H54 (cell line): ENCODE measurements around the gene MYL6.

Source experiments
- DNase-seq: peaks from one replicate; pipeline ENCODE4 v3.0.0; 2011; ENCODE audit warnings: low spot score, mixed read lengths; ENCODE audit not compliant: insufficient read length
- FAIRE-seq: peaks from 3 replicates; lab custom pipeline; 2011; peaks lifted over from hg19 to GRCh38; lab: Jason Lieb, UNC
- POLR2A ChIP-seq: IDR thresholded peaks from 2 replicates; pipeline ENCODE4 v1.6.1; 2011; ENCODE audit warnings: low read depth, mild to moderate bottlenecking, low read length

Gene MYL6

DNA sequence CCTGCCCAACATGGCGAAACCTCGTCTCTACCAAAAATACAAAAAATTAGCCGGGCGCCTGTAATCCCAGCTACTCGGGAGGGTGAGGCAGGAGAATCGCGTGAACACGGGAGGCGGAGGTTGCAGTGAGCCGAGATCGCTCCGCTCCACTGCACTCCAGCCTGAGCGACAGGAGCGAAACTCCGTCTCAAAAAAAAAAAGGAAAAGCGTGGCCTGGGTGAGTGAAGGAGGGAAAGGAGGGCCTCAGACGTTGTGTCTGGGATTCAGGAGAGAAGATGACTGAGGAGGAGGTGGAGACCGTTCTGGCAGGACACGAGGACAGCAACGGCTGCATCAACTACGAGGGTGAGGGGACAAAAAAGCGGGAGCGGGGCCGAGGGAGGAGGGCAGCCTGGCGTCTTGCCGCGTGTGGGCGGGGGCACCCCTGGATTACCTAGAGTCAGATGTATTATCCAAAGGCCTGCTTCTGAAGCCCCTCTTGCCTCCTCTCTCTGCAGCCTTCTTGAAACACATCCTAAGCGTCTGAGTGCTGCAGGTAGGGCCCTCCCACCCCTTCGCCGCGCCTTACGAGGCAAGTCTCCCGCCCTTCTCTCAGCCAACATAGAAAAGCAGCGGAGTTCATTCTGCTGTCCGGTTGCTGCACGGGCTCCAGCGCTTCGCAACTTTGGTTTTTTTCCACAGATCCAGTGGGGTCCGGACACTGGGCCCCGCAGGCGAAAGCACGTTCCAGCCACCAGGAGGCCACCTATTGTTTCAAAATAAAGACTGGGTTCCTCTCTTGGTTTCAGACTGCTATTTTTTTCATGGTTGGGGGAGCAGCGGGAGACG lies 744 bp upstream of the MYL6 start:
- DNase-seq: peak; percentile 57
- peak; percentile 27; the same call in 1 of the 2 replicates for TF ChIP-seq POLR2A
- FAIRE-seq: no peak

DNA sequence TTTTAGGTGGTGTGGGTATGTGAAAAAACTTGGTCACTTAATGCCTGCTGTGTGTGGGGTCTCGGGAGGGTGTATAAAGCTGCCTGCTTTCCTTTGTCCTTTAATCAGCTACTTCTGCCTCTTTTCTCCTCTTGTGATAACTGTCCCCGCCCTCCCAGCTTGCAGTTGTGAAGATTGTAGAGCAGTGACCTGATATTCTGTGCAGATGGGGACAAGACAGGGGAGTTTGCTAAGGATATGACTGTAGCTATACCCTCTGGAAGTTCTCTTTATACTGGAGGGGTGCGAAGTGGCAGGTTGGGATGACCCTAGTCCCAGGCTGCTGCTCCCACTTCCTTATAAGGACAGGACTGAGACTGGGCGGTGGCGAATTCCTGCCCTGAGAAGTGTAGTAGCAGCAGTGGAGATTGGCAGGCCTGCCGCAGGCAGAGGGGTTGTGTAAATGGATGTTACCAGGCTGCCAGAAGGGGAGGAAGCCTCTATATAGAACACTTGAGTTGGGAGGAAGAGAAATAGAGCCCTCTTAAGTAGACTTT lies 835 bp downstream of the MYL6 start:
- FAIRE-seq: no peak
- no peak for TF ChIP-seq POLR2A
- no peak for DNase-seq

- DNase-seq (no peak), FAIRE-seq (no peak)
- no peak for TF ChIP-seq POLR2A
Measured at GRCh38 chr12:56159482-56160192, 1.5 kb downstream of the MYL6 start.

GRCh38 chr12:56160193-56160763 lies 2.1 kb downstream of the MYL6 start:
- TF ChIP-seq POLR2A: no peak
- FAIRE-seq (no peak), DNase-seq (no peak)

DNA sequence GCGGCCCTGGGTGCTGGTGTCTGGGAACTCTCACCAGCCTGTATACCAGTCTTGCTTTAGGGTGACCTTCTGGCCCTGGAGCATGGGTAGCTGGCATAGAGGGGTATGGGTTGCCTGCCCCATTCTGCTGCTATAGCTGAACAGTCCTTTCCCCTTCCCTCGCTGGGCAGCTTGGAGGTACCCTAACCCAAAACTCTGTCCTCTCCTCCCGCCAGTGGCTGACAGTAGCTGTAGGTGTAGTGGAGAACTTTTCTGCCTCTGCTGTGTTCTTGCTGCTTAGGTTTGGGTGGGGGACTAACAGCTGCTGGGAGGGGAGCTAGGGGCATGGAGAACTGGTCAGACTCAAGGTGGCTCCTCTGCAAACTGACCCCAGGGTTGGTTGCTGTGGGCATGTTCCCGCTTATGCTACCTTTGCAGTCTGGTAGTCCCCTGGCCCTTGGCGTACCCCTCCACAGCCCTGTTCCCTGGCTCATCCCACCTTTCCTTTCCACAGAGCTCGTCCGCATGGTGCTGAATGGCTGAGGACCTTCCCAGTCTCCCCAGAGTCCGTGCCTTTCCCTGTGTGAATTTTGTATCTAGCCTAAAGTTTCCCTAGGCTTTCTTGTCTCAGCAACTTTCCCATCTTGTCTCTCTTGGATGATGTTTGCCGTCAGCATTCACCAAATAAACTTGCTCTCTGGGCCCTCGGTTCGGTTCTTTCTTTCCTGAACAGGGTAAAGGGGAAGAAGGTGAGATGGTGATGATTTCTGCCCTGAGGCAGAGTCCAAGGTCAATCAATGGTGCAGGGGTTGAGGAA lies 2.9 kb downstream of the MYL6 start:
- no peak for TF ChIP-seq POLR2A
- FAIRE-seq (no peak), DNase-seq (no peak)

DNA sequence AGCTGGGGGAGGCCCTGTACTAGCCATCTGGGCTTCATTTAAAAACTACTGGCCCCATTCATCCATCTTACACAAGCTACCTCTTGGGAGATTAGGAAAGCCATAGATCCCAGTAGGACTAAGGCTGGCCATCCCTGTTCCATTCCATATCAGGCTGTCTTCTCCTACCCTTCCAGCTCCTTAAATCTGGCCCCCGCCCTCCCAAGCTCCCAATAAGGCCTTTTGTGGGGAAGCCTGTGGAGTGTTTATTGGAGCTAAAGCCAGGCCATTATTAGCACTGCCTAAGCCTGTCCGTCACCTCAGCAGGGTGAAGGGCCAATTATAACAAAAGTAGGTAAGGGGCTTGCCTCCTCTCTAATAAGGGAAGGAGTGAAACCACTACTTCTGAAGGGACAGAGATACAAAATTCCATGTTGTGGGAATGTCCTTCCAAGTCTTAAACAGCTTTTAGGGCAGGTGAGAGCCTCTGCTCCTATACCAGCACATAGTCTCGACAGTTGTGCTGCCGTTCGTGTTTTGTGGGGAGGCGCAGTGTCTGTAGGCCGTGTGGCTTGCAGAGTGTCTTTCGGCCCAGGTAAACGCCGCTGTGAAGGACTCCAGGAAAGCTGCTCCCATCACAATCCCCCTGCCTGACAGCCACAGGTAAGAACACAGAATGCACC lies 3.7 kb downstream of the MYL6 start:
- no peak for DNase-seq
- no peak for FAIRE-seq
- TF ChIP-seq POLR2A: no peak

- FAIRE-seq (no peak), DNase-seq (no peak)
- TF ChIP-seq POLR2A: no peak
Measured at GRCh38 chr12:56162468-56163290, 4.5 kb downstream of the MYL6 start.

DNA sequence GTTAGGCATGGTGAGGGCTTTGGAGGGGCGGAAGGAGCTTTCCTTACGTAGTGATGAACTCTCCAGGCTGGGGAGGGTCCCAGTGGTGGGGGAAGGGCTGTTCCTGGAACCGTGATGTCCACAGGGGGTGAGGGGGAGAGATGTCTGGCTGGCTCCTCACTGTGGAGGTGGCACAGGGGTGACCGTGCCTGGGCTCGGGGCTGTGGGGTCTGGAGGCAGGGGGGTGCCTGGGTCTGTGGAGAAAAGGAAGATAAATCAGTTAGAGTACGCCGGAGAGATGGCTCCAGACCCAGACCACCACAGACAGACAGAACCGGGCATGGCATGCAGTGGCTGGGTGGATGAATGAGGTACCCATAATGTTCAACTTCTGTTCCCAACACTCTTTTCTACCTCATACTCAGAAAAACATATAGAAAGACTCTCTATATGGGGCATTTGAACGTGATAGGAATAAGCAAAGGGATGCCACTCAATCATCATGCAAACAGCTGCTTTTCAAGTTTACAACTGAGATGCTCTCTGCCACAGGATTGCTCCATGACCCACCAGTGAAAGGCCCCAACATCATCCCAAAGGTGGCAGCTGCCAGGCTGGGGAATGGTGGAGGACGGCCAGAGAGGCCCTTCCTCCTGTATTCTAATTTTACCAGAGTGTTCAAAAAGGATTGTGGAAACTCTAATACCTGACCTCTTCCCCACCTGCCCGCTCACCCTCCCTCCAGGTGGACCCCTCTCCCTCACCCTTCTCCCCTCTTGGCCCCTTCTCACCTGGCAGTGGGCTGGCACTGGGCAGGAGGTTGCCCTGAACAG lies 5.6 kb downstream of the MYL6 start:
- peak; percentile 11; the same call in 1 of the 2 replicates for TF ChIP-seq POLR2A
- FAIRE-seq (no peak), DNase-seq (no peak)

GRCh38 chr12:56164345-56164729 lies 6.2 kb downstream of the MYL6 start:
- 0 out of 2 replicates have a peak, but pooled peaks have one; percentile 1 for TF ChIP-seq POLR2A
- FAIRE-seq (no peak), DNase-seq (no peak)

DNA sequence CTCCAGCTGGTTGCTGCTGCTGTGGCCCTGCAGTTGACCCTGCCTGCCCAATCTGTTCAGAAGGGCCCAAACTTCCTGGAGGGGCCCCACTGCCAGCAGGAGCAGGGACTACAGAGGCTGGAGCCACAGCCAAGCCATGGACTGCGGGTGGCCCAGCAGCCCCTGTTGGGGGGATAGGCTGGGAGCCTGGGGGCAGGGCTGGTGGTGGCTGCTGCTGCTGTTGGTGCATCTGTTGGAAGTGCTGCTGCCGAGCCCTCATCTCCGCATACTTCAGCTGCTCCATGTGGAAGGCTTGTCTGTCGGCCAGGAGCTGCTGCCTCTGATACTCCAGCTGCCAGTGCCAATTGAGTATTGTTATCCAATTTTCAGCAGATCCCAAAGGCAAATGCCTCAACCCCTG lies 7.2 kb downstream of the MYL6 start:
- FAIRE-seq (no peak), DNase-seq (no peak)
- no peak for TF ChIP-seq POLR2A

DNA sequence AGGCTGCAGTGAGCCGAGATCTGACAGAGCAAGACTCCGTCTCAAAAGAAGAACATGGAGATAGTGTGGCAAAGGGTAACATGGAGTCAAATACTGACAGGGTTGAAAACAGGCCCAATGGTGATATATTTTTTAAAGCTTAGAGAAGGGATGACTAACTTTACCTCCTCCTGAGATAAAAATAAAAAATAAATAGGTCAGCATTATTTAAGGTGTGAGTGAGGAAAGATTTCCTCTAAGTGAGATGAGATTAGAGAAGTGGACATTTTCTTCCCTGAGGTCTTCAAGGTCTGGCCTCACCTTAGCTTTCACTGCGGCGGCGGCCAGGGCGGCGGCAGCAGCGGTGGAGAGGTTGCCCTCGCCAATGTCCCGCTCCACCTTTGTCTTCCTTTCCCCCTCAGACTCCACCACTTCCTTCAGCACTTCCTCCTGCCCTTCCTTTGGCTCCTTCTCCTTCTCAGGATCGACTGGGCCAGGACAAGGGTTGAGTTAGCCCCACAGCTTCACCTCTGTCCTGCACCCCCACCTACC lies 11.1 kb downstream of the MYL6 start:
- no peak for FAIRE-seq
- TF ChIP-seq POLR2A: no peak
- no peak for DNase-seq
